Fibroblast of gingiva (primary cell): ENCODE measurements around the gene GLS2.
"Not testable (repeated sequence)": the region's sequence is repeated elsewhere in the genome, so short reads cannot be mapped to it uniquely, and the experiment has no call there.

Source experiments
- DNase-seq: peaks from one replicate; pipeline ENCODE4 v3.0.0-alpha.2; 2011; ENCODE audit warnings: low read depth

The GLS2 gene

DNA sequence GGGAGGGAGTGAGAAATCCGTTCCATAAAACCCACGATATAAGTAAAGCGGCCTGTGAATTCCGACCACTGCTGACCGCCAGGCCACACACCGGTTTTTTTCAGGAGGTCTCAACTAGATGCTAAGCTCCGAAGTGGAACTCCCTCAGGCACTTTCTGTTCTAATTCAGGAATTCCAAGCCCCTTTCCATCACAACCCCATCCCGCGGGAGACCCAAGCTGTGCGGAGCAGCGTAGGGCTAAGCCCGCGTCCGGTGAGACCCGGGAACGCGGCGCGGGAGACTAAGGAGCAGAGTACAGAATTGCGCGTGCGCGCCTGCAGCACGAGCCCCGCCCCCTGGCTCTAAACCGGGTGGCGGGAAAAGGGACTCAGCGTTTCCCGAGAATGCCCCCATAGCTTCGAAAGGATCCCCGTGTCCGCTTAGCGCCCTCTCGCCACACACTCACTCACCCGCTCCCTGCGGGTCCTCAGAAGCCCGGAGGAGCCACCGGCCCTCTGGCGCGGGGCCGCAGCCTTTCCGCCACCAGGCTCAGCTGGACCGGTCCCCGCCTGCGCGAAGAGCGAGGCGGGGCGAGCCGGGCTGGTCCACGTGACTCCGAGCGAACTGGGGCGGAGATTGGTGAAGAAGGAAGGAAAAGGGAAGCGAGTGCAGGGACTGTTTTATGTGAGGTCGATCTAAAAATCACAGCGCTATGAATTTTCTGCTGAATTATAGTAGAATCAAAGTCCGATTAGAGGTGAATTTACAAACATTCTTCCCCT lies 38.9 kb downstream of the GLS2 start, which contains the start of gene TIMELESS:
Gene TIMELESS, minus strand, starts transcription at position 567 of the 762 bp plus-strand sequence. CDS start 15,256 bp downstream, outside the sequence.
- peak; percentile 82 for DNase-seq

GRCh38 chr12:56443208-56443607 lies 44.8 kb downstream of the GLS2 start:
- DNase-seq, result not testable (repeated sequence)

DNA sequence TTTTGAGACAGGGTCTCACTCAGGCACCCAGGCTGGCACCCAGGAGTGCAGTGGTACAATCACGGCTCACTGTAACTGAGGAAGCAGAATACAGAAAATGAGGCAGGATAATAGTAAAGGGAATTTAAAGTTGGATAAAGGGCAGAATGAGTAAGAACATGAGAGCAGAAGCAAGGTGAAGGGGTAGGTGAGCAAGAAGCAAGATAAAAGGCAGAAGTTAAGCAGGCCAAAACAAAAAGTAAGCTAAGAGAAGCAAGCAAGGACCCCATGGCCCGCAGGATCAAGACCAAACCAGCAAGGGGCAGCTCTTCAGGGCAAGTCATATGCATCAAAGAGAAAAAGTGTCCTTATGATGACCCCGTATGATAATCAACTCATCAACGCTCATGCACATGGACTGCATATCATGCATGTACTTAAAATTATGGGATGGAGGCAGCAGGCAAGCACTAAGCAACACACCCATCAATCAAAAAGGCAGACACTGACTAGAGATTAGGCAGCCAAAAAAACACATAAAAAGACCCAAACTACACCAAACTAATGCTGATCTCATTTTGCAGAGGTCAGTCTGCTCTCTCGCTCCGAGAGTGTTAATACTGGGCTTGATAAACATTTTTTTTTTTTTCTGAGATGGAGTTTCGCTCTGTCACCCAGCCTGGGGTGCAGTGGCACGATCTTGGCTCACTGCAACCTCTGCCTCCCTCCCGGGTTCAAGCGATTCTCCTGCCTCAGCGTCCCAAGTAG lies 50.4 kb downstream of the GLS2 start:
- no peak for DNase-seq

- no peak for DNase-seq
Measured at GRCh38 chr12:56434828-56435227, 53.1 kb downstream of the GLS2 start.

- peak; percentile 36 for DNase-seq
Measured at GRCh38 chr12:56431850-56432249, 56.1 kb downstream of the GLS2 start.

DNA sequence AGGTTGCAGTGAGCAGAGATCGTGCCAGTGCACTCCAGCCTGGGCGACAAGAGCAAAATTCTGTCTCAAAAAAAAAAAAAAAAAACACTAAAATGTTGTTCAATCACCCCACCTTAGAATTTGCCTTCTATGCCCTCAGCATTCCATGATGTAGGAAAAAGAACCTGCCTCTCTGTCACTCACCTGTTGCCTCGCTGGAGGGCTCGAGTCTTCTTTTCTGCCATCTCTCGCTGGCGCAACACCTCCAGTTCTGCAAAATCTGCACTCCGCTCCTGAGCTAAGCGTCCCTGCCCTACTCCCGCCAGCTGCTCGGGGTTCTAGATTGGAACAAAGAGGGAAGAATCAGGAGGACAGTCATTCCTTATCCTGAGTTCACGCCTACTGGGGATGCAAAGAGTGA lies 56.7 kb downstream of the GLS2 start:
- DNase-seq, result no peak

DNA sequence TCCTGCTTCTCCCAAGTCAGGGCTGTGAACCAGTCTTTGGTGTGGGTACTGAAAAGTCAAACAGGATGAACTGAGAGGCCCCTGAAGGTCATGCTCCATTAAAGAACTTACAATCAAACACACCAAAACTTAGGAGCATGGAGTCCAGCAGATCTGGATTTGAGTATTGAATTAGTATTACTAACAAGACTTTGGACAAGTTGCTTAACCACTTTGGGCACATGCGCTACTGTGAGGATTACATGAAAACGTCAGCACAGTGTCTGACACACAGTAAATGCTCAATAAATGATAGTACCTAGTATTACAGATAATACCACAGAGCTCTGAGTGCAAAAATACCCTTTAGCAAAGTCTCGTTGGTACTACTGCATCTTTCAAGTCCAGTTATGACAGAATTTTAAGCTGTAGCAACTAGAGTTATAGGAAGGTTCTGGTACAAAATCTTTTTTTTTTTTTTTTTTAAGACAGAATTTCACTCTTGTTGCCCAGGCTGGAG lies 62.0 kb downstream of the GLS2 start:
- DNase-seq, result no peak

- DNase-seq, result no peak
Measured at GRCh38 chr12:56425193-56425592, 62.8 kb downstream of the GLS2 start.
